ENCODE measurements around the gene UBL7. TPM values are rescaled to one million over a fixed set of nuclear protein-coding genes. Genes with fewer than 3 reads are reported as not detected.

UBL7 gene, protein sequence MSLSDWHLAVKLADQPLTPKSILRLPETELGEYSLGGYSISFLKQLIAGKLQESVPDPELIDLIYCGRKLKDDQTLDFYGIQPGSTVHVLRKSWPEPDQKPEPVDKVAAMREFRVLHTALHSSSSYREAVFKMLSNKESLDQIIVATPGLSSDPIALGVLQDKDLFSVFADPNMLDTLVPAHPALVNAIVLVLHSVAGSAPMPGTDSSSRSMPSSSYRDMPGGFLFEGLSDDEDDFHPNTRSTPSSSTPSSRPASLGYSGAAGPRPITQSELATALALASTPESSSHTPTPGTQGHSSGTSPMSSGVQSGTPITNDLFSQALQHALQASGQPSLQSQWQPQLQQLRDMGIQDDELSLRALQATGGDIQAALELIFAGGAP
- 65.2 and 70.4 TPM in 2 replicates for total RNA-seq

DNA sequence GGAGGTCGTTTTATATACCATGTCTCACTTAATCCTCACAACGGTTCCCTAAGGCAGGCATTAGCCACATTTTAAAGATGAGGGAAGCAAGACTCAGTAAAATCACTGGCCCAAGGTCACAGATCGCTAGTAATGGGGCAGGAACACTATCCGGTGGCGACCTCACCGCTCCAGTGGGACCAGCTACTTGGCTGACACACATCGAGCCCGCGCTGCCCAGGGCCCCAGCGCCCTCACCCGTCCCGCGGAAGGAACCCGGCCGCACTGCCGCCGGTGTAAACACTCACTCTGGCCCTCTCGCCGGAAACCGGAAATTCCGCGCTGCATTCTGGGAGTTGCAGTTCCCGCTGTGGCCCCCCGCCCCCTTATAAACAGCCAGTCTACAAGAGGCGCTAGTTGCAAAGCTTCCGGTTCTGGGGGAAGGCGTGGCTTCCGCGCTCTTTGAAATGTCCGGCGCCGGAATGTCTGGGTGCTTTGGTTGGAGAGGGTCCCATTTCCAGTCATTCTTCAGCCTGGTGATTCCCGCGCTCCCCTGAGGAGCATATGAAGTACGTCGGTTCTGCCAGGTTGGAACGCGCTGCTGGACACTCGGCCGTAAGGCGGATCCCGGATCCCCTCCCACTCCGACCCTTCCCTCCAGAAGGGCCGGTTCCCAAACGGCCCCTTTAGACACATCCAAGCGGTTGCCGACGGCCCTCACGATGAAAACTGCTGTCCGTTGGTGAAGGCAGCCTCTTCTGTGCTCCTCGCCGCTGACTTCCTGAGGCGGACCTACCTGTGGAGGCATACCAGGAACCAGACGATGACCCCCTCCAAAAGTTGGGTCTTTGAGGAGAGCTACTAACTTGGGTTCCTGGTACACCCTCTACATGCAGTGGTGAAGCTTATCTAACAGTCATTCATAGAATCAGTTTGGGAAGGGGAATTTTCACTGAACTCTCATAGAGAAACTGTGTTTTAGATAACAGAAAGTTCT is at the start of gene UBL7:
Gene UBL7, minus strand, starts transcription at position 290 of the 976 bp plus-strand sequence. CDS start 2,293 bp downstream, outside the sequence.
- H3K4me3 ChIP-seq (ENCODE audit: low read depth, low read length): peak within 1 kb of the TSS; percentile 67
- no peaks in the 10 kb centered on the region for H3K36me3 ChIP-seq (ENCODE audit: control insufficient read depth, insufficient read depth, low read length)
- H3K27me3 ChIP-seq (ENCODE audit: control insufficient read depth, insufficient read depth, low read length): no peaks in the 10 kb centered on the region
- DNase-seq (ENCODE audit: low read depth): peak; percentile 78
- TF ChIP-seq, protein P1, sequence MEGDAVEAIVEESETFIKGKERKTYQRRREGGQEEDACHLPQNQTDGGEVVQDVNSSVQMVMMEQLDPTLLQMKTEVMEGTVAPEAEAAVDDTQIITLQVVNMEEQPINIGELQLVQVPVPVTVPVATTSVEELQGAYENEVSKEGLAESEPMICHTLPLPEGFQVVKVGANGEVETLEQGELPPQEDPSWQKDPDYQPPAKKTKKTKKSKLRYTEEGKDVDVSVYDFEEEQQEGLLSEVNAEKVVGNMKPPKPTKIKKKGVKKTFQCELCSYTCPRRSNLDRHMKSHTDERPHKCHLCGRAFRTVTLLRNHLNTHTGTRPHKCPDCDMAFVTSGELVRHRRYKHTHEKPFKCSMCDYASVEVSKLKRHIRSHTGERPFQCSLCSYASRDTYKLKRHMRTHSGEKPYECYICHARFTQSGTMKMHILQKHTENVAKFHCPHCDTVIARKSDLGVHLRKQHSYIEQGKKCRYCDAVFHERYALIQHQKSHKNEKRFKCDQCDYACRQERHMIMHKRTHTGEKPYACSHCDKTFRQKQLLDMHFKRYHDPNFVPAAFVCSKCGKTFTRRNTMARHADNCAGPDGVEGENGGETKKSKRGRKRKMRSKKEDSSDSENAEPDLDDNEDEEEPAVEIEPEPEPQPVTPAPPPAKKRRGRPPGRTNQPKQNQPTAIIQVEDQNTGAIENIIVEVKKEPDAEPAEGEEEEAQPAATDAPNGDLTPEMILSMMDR (IDR thresholded peaks at IDR 0.05; ENCODE audit: insufficient read depth, low read length, poor library complexity, severe bottlenecking): peak; percentile 31

DNA sequence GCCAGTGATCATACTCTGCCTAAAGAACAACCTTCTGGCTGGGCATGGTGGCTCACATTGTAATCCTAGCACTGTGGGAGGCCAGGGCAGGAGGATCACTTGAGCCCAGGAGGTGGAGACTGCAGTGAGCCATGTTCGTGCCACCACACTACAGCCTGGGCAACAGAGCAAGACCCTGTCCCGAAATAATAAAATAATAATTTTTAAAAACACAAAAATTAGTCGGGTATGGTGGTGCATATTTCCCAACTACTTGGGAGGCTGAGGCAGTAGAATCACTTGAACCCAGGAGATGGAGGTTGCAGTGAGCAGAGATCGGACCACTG is 45.5 kb upstream of the UBL7 start:
- Histone ChIP-seq H3K27me3 (ENCODE audit: control insufficient read depth, insufficient read depth, low read length) (no peaks in the 10 kb centered on the region), H3K36me3 (ENCODE audit: control insufficient read depth, insufficient read depth, low read length) (no peaks in the 10 kb centered on the region), H3K4me3 (ENCODE audit: low read depth, low read length) (no peak overlapping the region)
- TF ChIP-seq, protein P1 (IDR thresholded peaks at IDR 0.05; ENCODE audit: insufficient read depth, low read length, poor library complexity, severe bottlenecking): no peak
- DNase-seq (ENCODE audit: low read depth): no peak

DNA sequence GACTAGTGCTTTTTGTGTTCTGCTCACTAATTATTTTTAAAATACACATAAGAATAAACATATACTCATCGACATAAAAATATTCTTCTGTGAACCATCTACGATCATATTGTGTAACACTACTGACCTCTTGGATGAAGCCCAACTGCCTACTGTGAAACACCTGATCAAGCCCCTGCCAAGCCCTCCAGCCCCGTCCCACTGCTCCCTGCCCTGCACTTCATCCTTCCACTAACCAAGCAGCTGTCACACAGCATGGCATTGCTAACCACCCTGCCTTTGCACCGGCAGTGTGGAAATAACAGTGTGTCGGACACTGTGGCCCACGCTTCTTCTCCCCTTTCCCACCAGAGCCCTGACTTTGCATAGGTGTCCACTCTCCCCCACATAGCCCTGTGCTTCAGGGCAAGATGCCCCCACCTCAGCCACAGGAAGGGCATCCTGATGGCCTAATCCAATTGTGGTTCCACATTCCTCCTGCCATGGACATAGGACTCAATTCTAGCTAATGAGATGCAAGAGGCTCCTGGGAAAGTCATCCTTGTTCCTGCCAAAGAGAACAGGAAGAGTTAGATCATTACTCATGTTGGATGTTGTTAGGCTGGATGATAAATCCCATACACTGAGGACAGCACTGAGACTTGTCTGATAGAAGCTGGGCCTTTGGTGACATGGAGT is 45.0 kb upstream of the UBL7 start:
- Histone ChIP-seq H3K36me3 (ENCODE audit: control insufficient read depth, insufficient read depth, low read length) (no peaks in the 10 kb centered on the region), H3K4me3 (ENCODE audit: low read depth, low read length) (no peak overlapping the region), H3K27me3 (ENCODE audit: control insufficient read depth, insufficient read depth, low read length) (no peaks in the 10 kb centered on the region)
- TF ChIP-seq, protein P1 (IDR thresholded peaks at IDR 0.05; ENCODE audit: insufficient read depth, low read length, poor library complexity, severe bottlenecking): no peak
- no peak for DNase-seq (ENCODE audit: low read depth)

DNA sequence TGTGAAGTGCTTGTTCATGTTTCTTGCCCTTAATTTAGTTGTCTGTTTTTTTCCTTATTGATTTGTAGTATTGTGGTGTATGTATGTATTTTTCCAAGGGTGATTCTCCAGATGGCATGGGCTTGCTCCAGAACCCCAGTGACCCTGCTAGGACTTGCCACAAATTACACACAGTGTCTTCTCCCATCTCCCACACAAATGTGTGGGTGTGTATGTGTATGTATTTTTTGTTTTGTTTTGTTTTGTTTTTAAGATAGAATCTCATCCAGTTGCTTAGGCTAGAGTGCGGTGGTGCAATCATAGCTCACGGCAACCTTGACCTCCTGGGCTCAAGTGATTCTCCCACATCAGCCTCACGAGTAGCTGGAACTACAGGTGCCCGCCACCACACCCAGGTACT is 43.9 kb upstream of the UBL7 start:
- no peak overlapping the region for H3K4me3 ChIP-seq (ENCODE audit: low read depth, low read length)
- no peak for DNase-seq (ENCODE audit: low read depth)
- TF ChIP-seq, protein P1 (IDR thresholded peaks at IDR 0.05; ENCODE audit: insufficient read depth, low read length, poor library complexity, severe bottlenecking): no peak
- no peaks in the 10 kb centered on the region for H3K36me3 ChIP-seq (ENCODE audit: control insufficient read depth, insufficient read depth, low read length)
- H3K27me3 ChIP-seq (ENCODE audit: control insufficient read depth, insufficient read depth, low read length): no peaks in the 10 kb centered on the region

DNA sequence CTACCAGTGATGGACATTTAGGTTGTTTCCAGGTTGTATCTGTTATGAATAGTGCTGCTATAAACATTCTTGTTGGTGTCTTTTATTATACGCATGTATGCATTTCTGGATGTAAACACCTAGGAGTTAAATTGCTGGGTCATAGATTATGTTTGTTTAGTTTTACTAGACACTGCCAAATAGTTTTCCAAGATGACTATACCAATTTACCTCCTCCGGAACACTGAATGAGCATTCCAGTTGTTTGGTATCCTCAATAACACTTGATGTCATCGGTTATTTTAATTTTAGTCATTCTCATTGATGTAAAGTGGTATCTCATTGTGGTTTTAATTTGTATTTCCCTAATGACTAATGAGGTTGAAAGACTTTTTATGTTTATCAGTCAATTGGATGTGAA is 43.5 kb upstream of the UBL7 start:
- Histone ChIP-seq H3K4me3 (ENCODE audit: low read depth, low read length) (no peak overlapping the region), H3K27me3 (ENCODE audit: control insufficient read depth, insufficient read depth, low read length) (no peaks in the 10 kb centered on the region), H3K36me3 (ENCODE audit: control insufficient read depth, insufficient read depth, low read length) (no peaks in the 10 kb centered on the region)
- TF ChIP-seq, protein P1 (IDR thresholded peaks at IDR 0.05; ENCODE audit: insufficient read depth, low read length, poor library complexity, severe bottlenecking): no peak
- DNase-seq (ENCODE audit: low read depth): no peak

Data from kidney epithelial cell (primary cell).